Spleen (tissue), 7 donors: ENCODE data around the gene SACM1L.

Source experiments
- CTCF ChIP-seq, 11 experiments: fragments of 200-600 bp in 7 of 11; fragments of 450-650 bp in 4 of 11; sonication (generic) in 4 of 11; IDR thresholded peaks in 8 of 11; conservative IDR thresholded peaks in 3 of 11; 1 replicate in 7 of 11; 2 replicates in 4 of 11; pipeline versions ENCODE4 v1.4.0 to v1.8.0; 2016 to 2021; ENCODE audit warnings: antibody characterized with exemption in 11 of 11, inconsistent platforms in 4 of 11, mild to moderate bottlenecking in 1 of 11
- POLR2A ChIP-seq, 3 donors: fragments of 450-650 bp; IDR thresholded peaks; one replicate each; pipeline ENCODE4 v1.5.1; 2017; ENCODE audit warnings: antibody characterized with exemption in 3 of 3, mild to moderate bottlenecking in 1 of 3
- POLR2AphosphoS5 ChIP-seq, 3 donors: sonication (generic); formaldehyde crosslinking; IDR thresholded peaks; one replicate each; pipeline ENCODE4 v1.5.1; 2017; ENCODE audit warnings: antibody characterized with exemption in 3 of 3
- donor health status: DM: no; HTN: no; CAD: no; lungs with moderate emphysema.
- donor health status: DM: no; HTN: no; CAD: no.
- donor health status: DM: no; HTN: no; CAD: no.

- no peak for TF ChIP-seq POLR2AphosphoS5 (IDR thresholded peaks at IDR 0.05)
- no peak for TF ChIP-seq CTCF (IDR thresholded peaks at IDR 0.05 in 8 of 11, conservative IDR thresholded peaks at IDR 0.05 in 3 of 11)
- TF ChIP-seq POLR2A (IDR thresholded peaks at IDR 0.05), result no peak
These were observed 93.2 kb downstream of the SACM1L start for GRCh38 chr3:45782381-45782780.
